ENCODE measurements around the gene SCN10A.

The SCN10A gene

DNA sequence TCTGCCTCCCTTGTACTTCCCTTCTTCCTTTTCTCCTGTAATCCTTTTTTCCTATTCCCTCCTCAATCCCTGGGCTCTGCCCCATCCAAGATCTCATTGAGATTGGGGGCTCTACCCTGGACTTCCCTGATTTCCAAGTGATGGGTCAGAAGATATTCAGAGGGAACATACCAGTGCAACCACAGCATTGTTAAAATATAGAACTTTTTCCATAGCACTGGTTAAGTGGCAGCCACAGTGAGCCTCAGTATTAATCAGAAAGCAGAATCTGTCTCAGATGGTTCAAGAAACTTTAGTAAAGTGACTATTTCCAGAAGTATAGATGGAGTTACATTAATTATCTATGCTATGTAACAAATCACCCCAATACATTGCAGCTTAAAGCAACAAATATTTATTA lies 18.7 kb upstream of the SCN10A start:
- H3K18ac ChIP-seq (ENCODE audit: low read depth in 1 of 2, low read length in 2 of 2), result peak overlapping the region in 1 of 2 experiments; percentile 73
- no peak overlapping the region for H3K14ac ChIP-seq (ENCODE audit: low read length in 2 of 2)
- peak overlapping the region; percentile 20 to 32 for H2BK12ac ChIP-seq (ENCODE audit: low read length in 2 of 2)
- peak overlapping the region; percentile 82 for H2AK5ac ChIP-seq (ENCODE audit: low read length, severe bottlenecking)
- H3K27ac ChIP-seq (ENCODE audit: low read length, poor library complexity, severe bottlenecking), result peak overlapping the region; percentile 68
- H2BK5ac ChIP-seq (ENCODE audit: low read depth, low read length, poor library complexity, severe bottlenecking), result peak overlapping the region; percentile 52
- H3K36me3 ChIP-seq (ENCODE audit: control insufficient read depth in 1 of 2, insufficient read depth in 2 of 2, low read depth in 1 of 2, low read length in 2 of 2), result no peaks in the 10 kb centered on the region
- H2AFZ ChIP-seq (ENCODE audit: low read depth, low read length), result no peak overlapping the region
- no peaks in the 10 kb centered on the region for H3K9me3 ChIP-seq (ENCODE audit: control insufficient read depth, low read length)
- H2BK15ac ChIP-seq (ENCODE audit: low read depth, poor library complexity, severe bottlenecking), result no peak overlapping the region
- H3K4me1 ChIP-seq (ENCODE audit: control insufficient read depth, insufficient read depth, low read depth, low read length), result peaks cover 24% of the 10 kb centered on the region
- H3K4me2 ChIP-seq (ENCODE audit: low read length, poor library complexity, severe bottlenecking), result no peak overlapping the region
- H3K79me1 ChIP-seq (replicated peaks; ENCODE audit: low read length, poor library complexity, severe bottlenecking), result no peaks in the 10 kb centered on the region
- no peaks in the 10 kb centered on the region for H3K27me3 ChIP-seq (ENCODE audit: control insufficient read depth in 1 of 2, insufficient read depth in 1 of 2, low read length in 2 of 2)
- H3K4me3 ChIP-seq (ENCODE audit: insufficient read depth in 1 of 2, low read depth in 1 of 2, low read length in 2 of 2), result no peak overlapping the region
- peak; percentile 16 for DNase-seq
- H4K8ac ChIP-seq (ENCODE audit: low read length), result no peak overlapping the region
- peak overlapping the region; percentile 58 for H2BK120ac ChIP-seq (ENCODE audit: low read depth, low read length)
- H3K4ac ChIP-seq (ENCODE audit: low read depth in 1 of 2, low read length in 2 of 2), result peak overlapping the region in 1 of 2 experiments; percentile 64
- no peak overlapping the region for H3K23ac ChIP-seq (ENCODE audit: low read length in 2 of 2)
- H3K9ac ChIP-seq (ENCODE audit: low read length), result peak overlapping the region; percentile 44
- no peak overlapping the region for H4K91ac ChIP-seq (ENCODE audit: low read length)

DNA sequence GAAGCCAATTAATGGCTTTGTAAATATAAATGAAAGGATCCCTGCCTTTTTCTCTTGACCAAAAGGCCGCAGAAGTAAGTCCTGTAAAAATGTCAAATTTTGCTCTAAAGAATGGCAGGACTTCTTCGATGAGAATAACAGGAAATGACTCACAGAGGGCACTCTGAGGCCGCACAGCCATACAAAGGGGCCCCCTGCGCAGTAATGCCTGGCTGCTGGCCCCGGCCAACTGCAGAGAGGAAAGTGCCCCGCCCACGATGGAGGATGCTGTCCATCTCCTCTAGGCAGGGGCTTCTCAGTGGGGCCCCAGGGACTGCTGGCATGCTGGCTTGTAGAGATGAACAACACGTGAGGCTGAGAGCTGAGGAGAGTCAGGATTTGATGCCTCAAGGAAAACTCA lies 18.1 kb upstream of the SCN10A start:
- H3K23ac ChIP-seq (ENCODE audit: low read length in 2 of 2), result no peak overlapping the region
- H3K4me2 ChIP-seq (ENCODE audit: low read length, poor library complexity, severe bottlenecking), result no peak overlapping the region
- no peak overlapping the region for H3K4me3 ChIP-seq (ENCODE audit: insufficient read depth in 1 of 2, low read depth in 1 of 2, low read length in 2 of 2)
- H2BK12ac ChIP-seq (ENCODE audit: low read length in 2 of 2), result peak overlapping the region in 1 of 2 experiments; percentile 19
- H4K8ac ChIP-seq (ENCODE audit: low read length), result no peak overlapping the region
- no peak overlapping the region for H2AFZ ChIP-seq (ENCODE audit: low read depth, low read length)
- peaks cover 30% of the 10 kb centered on the region for H3K4me1 ChIP-seq (ENCODE audit: control insufficient read depth, insufficient read depth, low read depth, low read length)
- no peaks in the 10 kb centered on the region for H3K79me1 ChIP-seq (replicated peaks; ENCODE audit: low read length, poor library complexity, severe bottlenecking)
- peak overlapping the region; percentile 48 for H3K9ac ChIP-seq (ENCODE audit: low read length)
- H2BK5ac ChIP-seq (ENCODE audit: low read depth, low read length, poor library complexity, severe bottlenecking), result peak overlapping the region; percentile 52
- no peak overlapping the region for H3K4ac ChIP-seq (ENCODE audit: low read depth in 1 of 2, low read length in 2 of 2)
- H4K91ac ChIP-seq (ENCODE audit: low read length), result no peak overlapping the region
- no peak overlapping the region for H2BK15ac ChIP-seq (ENCODE audit: low read depth, poor library complexity, severe bottlenecking)
- 3% methylated on average over 8 of the region's 8 CpGs for WGBS
- no peaks in the 10 kb centered on the region for H3K36me3 ChIP-seq (ENCODE audit: control insufficient read depth in 1 of 2, insufficient read depth in 2 of 2, low read depth in 1 of 2, low read length in 2 of 2)
- H2BK120ac ChIP-seq (ENCODE audit: low read depth, low read length), result no peak overlapping the region
- H3K27ac ChIP-seq (ENCODE audit: low read length, poor library complexity, severe bottlenecking), result peak overlapping the region; percentile 68
- DNase-seq, result peak; percentile 81
- peak overlapping the region; percentile 56 to 73 for H3K18ac ChIP-seq (ENCODE audit: low read depth in 1 of 2, low read length in 2 of 2)
- H2AK5ac ChIP-seq (ENCODE audit: low read length, severe bottlenecking), result no peak overlapping the region
- H3K9me3 ChIP-seq (ENCODE audit: control insufficient read depth, low read length), result no peaks in the 10 kb centered on the region
- H3K14ac ChIP-seq (ENCODE audit: low read length in 2 of 2), result no peak overlapping the region
- no peaks in the 10 kb centered on the region for H3K27me3 ChIP-seq (ENCODE audit: control insufficient read depth in 1 of 2, insufficient read depth in 1 of 2, low read length in 2 of 2)

- H3K4ac ChIP-seq (ENCODE audit: low read depth in 1 of 2, low read length in 2 of 2), result peak overlapping the region in 1 of 2 experiments; percentile 26
- H4K91ac ChIP-seq (ENCODE audit: low read length), result peak overlapping the region; percentile 96
- H3K14ac ChIP-seq (ENCODE audit: low read length in 2 of 2), result no peak overlapping the region
- peak; percentile 85 for DNase-seq
- H3K27me3 ChIP-seq (ENCODE audit: control insufficient read depth in 1 of 2, insufficient read depth in 1 of 2, low read length in 2 of 2), result peaks cover 0 to 3% of the 10 kb centered on the region in 2 experiments
- 29% methylated on average over 5 of the region's 6 CpGs for whole genome bisulfite sequencing
- no peak overlapping the region for H2BK5ac ChIP-seq (ENCODE audit: low read depth, low read length, poor library complexity, severe bottlenecking)
- peak overlapping the region; percentile 90 for H3K9ac ChIP-seq (ENCODE audit: low read length)
- peaks cover 17% of the 10 kb centered on the region for H3K4me1 ChIP-seq (ENCODE audit: control insufficient read depth, insufficient read depth, low read depth, low read length)
- H2BK12ac ChIP-seq (ENCODE audit: low read length in 2 of 2), result peak overlapping the region; percentile 66 to 91
- H4K8ac ChIP-seq (ENCODE audit: low read length), result peak overlapping the region; percentile 78
- H3K23ac ChIP-seq (ENCODE audit: low read length in 2 of 2), result no peak overlapping the region
- H3K18ac ChIP-seq (ENCODE audit: low read depth in 1 of 2, low read length in 2 of 2), result peak overlapping the region; percentile 46 to 64
- H2AK5ac ChIP-seq (ENCODE audit: low read length, severe bottlenecking), result no peak overlapping the region
- no peak overlapping the region for H3K4me2 ChIP-seq (ENCODE audit: low read length, poor library complexity, severe bottlenecking)
- no peaks in the 10 kb centered on the region for H3K36me3 ChIP-seq (ENCODE audit: control insufficient read depth in 1 of 2, insufficient read depth in 2 of 2, low read depth in 1 of 2, low read length in 2 of 2)
- H3K4me3 ChIP-seq (ENCODE audit: insufficient read depth in 1 of 2, low read depth in 1 of 2, low read length in 2 of 2), result peak overlapping the region in 1 of 2 experiments; percentile 50
- no peaks in the 10 kb centered on the region for H3K9me3 ChIP-seq (ENCODE audit: control insufficient read depth, low read length)
- H3K79me1 ChIP-seq (replicated peaks; ENCODE audit: low read length, poor library complexity, severe bottlenecking), result no peaks in the 10 kb centered on the region
- no peak overlapping the region for H2BK15ac ChIP-seq (ENCODE audit: low read depth, poor library complexity, severe bottlenecking)
- peak overlapping the region; percentile 64 for H3K27ac ChIP-seq (ENCODE audit: low read length, poor library complexity, severe bottlenecking)
- peak overlapping the region; percentile 55 for H2AFZ ChIP-seq (ENCODE audit: low read depth, low read length)
- no peak overlapping the region for H2BK120ac ChIP-seq (ENCODE audit: low read depth, low read length)
Observed at GRCh38 chr3:38829404-38829803, 13.4 kb upstream of the SCN10A start.

- H3K9me3 ChIP-seq (ENCODE audit: control insufficient read depth, low read length), result no peaks in the 10 kb centered on the region
- DNase-seq, result no peak
- peak overlapping the region; percentile 68 to 91 for H2BK12ac ChIP-seq (ENCODE audit: low read length in 2 of 2)
- H2BK15ac ChIP-seq (ENCODE audit: low read depth, poor library complexity, severe bottlenecking), result peak overlapping the region; percentile 49
- H3K4me1 ChIP-seq (ENCODE audit: control insufficient read depth, insufficient read depth, low read depth, low read length), result peaks cover 14% of the 10 kb centered on the region
- 94% methylated on average over 4 of the region's 4 CpGs for WGBS
- peak overlapping the region in 1 of 2 experiments; percentile 48 for H3K4me3 ChIP-seq (ENCODE audit: insufficient read depth in 1 of 2, low read depth in 1 of 2, low read length in 2 of 2)
- H3K36me3 ChIP-seq (ENCODE audit: control insufficient read depth in 1 of 2, insufficient read depth in 2 of 2, low read depth in 1 of 2, low read length in 2 of 2), result no peaks in the 10 kb centered on the region
- H4K91ac ChIP-seq (ENCODE audit: low read length), result peak overlapping the region; percentile 9
- H4K8ac ChIP-seq (ENCODE audit: low read length), result peak overlapping the region; percentile 23
- no peak overlapping the region for H3K4me2 ChIP-seq (ENCODE audit: low read length, poor library complexity, severe bottlenecking)
- H2BK5ac ChIP-seq (ENCODE audit: low read depth, low read length, poor library complexity, severe bottlenecking), result no peak overlapping the region
- no peak overlapping the region for H3K23ac ChIP-seq (ENCODE audit: low read length in 2 of 2)
- peak overlapping the region in 1 of 2 experiments; percentile 58 for H3K18ac ChIP-seq (ENCODE audit: low read depth in 1 of 2, low read length in 2 of 2)
- H3K79me1 ChIP-seq (replicated peaks; ENCODE audit: low read length, poor library complexity, severe bottlenecking), result no peaks in the 10 kb centered on the region
- peak overlapping the region; percentile 39 for H2BK120ac ChIP-seq (ENCODE audit: low read depth, low read length)
- H3K4ac ChIP-seq (ENCODE audit: low read depth in 1 of 2, low read length in 2 of 2), result peak overlapping the region; percentile 2 to 19
- H2AK5ac ChIP-seq (ENCODE audit: low read length, severe bottlenecking), result peak overlapping the region; percentile 13
- peak overlapping the region; percentile 90 for H3K9ac ChIP-seq (ENCODE audit: low read length)
- H2AFZ ChIP-seq (ENCODE audit: low read depth, low read length), result no peak overlapping the region
- no peak overlapping the region for H3K27ac ChIP-seq (ENCODE audit: low read length, poor library complexity, severe bottlenecking)
- peaks cover 0 to 11% of the 10 kb centered on the region in 2 experiments for H3K27me3 ChIP-seq (ENCODE audit: control insufficient read depth in 1 of 2, insufficient read depth in 1 of 2, low read length in 2 of 2)
- H3K14ac ChIP-seq (ENCODE audit: low read length in 2 of 2), result peak overlapping the region in 1 of 2 experiments; percentile 35
Observed at GRCh38 chr3:38828681-38829080, 12.7 kb upstream of the SCN10A start.
